WTC11 (cell line): ENCODE data around the gene PROM2. TPM values are rescaled to one million over a fixed set of nuclear protein-coding genes. Genes with fewer than 3 reads are reported as not detected.

Experiments
- ATAC-seq: fragments of 200-7000 bp; cut with Tn5 transposase; 2 replicates; pipeline ENCODE4 v1.10.0; 2021; ENCODE audit warnings: mild to moderate bottlenecking, moderate library complexity
- CTCF ChIA-PET: fragments of 300-600 bp; sonication (Branson Sonifier 250); formaldehyde crosslinking; loops from one replicate; lab custom pipeline; 2021; ENCODE audit warnings: antibody characterized with exemption; lab: Charles Lee
- POLR2A ChIA-PET: fragments of 350-600 bp; sonication (Branson Sonifier 250); formaldehyde crosslinking; loops from one replicate; lab custom pipeline; 2021; ENCODE audit warnings: antibody characterized with exemption; lab: Charles Lee
- DNase-seq: peaks from one replicate; pipeline ENCODE4 v3.0.0; 2021; ENCODE audit warnings: low spot score
- H3K27ac Mint-ChIP-seq: 2 replicates; pipeline ENCODE4 v1.8.0; 2021; ENCODE audit warnings: mixed read lengths
- H3K27me3 Mint-ChIP-seq: 2 replicates; pipeline ENCODE4 v1.8.0; 2021; ENCODE audit warnings: low read depth, mild to moderate bottlenecking, moderate library complexity, mixed read lengths
- H3K36me3 Mint-ChIP-seq: 2 replicates; pipeline ENCODE4 v1.8.0; 2021; ENCODE audit warnings: mixed read lengths
- H3K4me1 Mint-ChIP-seq: 2 replicates; pipeline ENCODE4 v1.8.0; 2022; ENCODE audit warnings: mixed read lengths
- H3K4me3 Mint-ChIP-seq: 2 replicates; pipeline ENCODE4 v1.8.0; 2021; ENCODE audit warnings: mild to moderate bottlenecking, moderate library complexity, mixed read lengths
- H3K9me3 Mint-ChIP-seq: 2 replicates; pipeline ENCODE4 v1.8.0; 2021; ENCODE audit warnings: mixed read lengths
- ARID4B ChIP-seq: sonication (generic); formaldehyde crosslinking; IDR thresholded peaks from 2 replicates; pipeline ENCODE4 v1.8.0; 2023; ENCODE audit warnings: missing genetic modification reagents, mild to moderate bottlenecking, borderline replicate concordance
- ATF1 ChIP-seq: sonication (generic); formaldehyde crosslinking; IDR thresholded peaks from 2 replicates; pipeline ENCODE4 v1.8.1; 2023; ENCODE audit warnings: mild to moderate bottlenecking, moderate library complexity, missing genetic modification reagents
- E2F4 ChIP-seq: sonication (generic); formaldehyde crosslinking; IDR thresholded peaks from 2 replicates; pipeline ENCODE4 v1.8.1; 2022; ENCODE audit warnings: low read depth, mild to moderate bottlenecking, moderate library complexity, missing genetic modification reagents, borderline replicate concordance
- E2F5 ChIP-seq: sonication (generic); formaldehyde crosslinking; IDR thresholded peaks from 2 replicates; pipeline ENCODE4 v1.8.1; 2022; ENCODE audit warnings: mild to moderate bottlenecking, moderate library complexity, missing genetic modification reagents
- ESRRA ChIP-seq: sonication (generic); formaldehyde crosslinking; IDR thresholded peaks from 2 replicates; pipeline ENCODE4 v1.8.1; 2022; ENCODE audit warnings: mild to moderate bottlenecking, missing genetic modification reagents, borderline replicate concordance
- FOXP1 ChIP-seq: sonication (generic); formaldehyde crosslinking; IDR thresholded peaks from 2 replicates; pipeline ENCODE4 v1.8.0; 2022; ENCODE audit warnings: missing genetic modification reagents, mild to moderate bottlenecking, moderate library complexity, borderline replicate concordance
- GRHL2 ChIP-seq: fragments of 250-450 bp; sonication (Bioruptor Pico); IDR thresholded peaks from 2 replicates; pipeline ENCODE4 v1.8.0; 2022; ENCODE audit warnings: mild to moderate bottlenecking, moderate library complexity; ENCODE audit not compliant: insufficient replicate concordance, severe bottlenecking
- IRF1 ChIP-seq: sonication (generic); formaldehyde crosslinking; IDR thresholded peaks from 2 replicates; pipeline ENCODE4 v1.8.0; 2023; ENCODE audit warnings: missing genetic modification reagents
- MYBL2 ChIP-seq: sonication (generic); formaldehyde crosslinking; IDR thresholded peaks from 2 replicates; pipeline ENCODE4 v1.8.1; 2023; ENCODE audit warnings: mild to moderate bottlenecking, moderate library complexity, missing genetic modification reagents
- NR1H2 ChIP-seq: sonication (generic); formaldehyde crosslinking; IDR thresholded peaks from 2 replicates; pipeline ENCODE4 v1.9.0; 2021; ENCODE audit warnings: mild to moderate bottlenecking, moderate library complexity, missing genetic modification reagents
- SMAD4 ChIP-seq: sonication (generic); formaldehyde crosslinking; IDR thresholded peaks from 2 replicates; pipeline ENCODE4 v1.8.0; 2022; ENCODE audit warnings: mild to moderate bottlenecking, missing genetic modification reagents
- TCF7 ChIP-seq: sonication (generic); formaldehyde crosslinking; IDR thresholded peaks from 2 replicates; pipeline ENCODE4 v1.8.0; 2022; ENCODE audit warnings: mild to moderate bottlenecking, low read depth, missing genetic modification reagents, moderate library complexity
- TP53 ChIP-seq: sonication (generic); formaldehyde crosslinking; IDR thresholded peaks from 2 replicates; pipeline ENCODE4 v1.8.1; 2023; ENCODE audit warnings: mild to moderate bottlenecking, missing genetic modification reagents
- USF1 ChIP-seq: sonication (generic); formaldehyde crosslinking; IDR thresholded peaks from 2 replicates; pipeline ENCODE4 v1.8.0; 2022; ENCODE audit warnings: mild to moderate bottlenecking, missing genetic modification reagents
- ZBTB43 ChIP-seq: sonication (generic); formaldehyde crosslinking; IDR thresholded peaks from 2 replicates; pipeline ENCODE4 v1.8.1; 2023; ENCODE audit warnings: mild to moderate bottlenecking, missing genetic modification reagents
- ZNF121 ChIP-seq: sonication (generic); formaldehyde crosslinking; IDR thresholded peaks from 2 replicates; pipeline ENCODE4 v1.8.0; 2023; ENCODE audit warnings: missing genetic modification reagents
- ZNF219 ChIP-seq: sonication (generic); formaldehyde crosslinking; IDR thresholded peaks from 2 replicates; pipeline ENCODE4 v1.8.0; 2023; ENCODE audit warnings: missing genetic modification reagents, mild to moderate bottlenecking, borderline replicate concordance
- ZNF232 ChIP-seq: sonication (generic); formaldehyde crosslinking; IDR thresholded peaks from 2 replicates; pipeline ENCODE4 v1.8.0; 2022; ENCODE audit warnings: mild to moderate bottlenecking, missing genetic modification reagents
- ZNF263 ChIP-seq: sonication (generic); formaldehyde crosslinking; IDR thresholded peaks from 2 replicates; pipeline ENCODE4 v1.8.1; 2022; ENCODE audit warnings: low read depth, mild to moderate bottlenecking, moderate library complexity, missing genetic modification reagents
- ZNF317 ChIP-seq: sonication (generic); formaldehyde crosslinking; IDR thresholded peaks from 2 replicates; pipeline ENCODE4 v1.8.1; 2023; ENCODE audit warnings: low read depth, mild to moderate bottlenecking, moderate library complexity, missing genetic modification reagents, borderline replicate concordance
- ZNF671 ChIP-seq: fragments of 250-450 bp; sonication (Bioruptor Pico); IDR thresholded peaks from 2 replicates; pipeline ENCODE4 v1.8.0; 2021; ENCODE audit warnings: mild to moderate bottlenecking
- total RNA-seq: library from RNA; stranded (reverse); gene quantifications from 3 replicates; pipeline ENCODE4 v1.2.3, GENCODE V29; 2021

PROM2 gene
- total RNA-seq, 1 experiment from 2014 or later: 8.3 TPM

GRCh38 chr2:95232232-95232631 lies 42.0 kb upstream of the PROM2 start:
- Mint-ChIP-seq H3K4me3 (no peak overlapping the region), H3K27me3 (no peaks in the 10 kb centered on the region), H3K4me1 (no peaks in the 10 kb centered on the region), H3K27ac (no peak overlapping the region), H3K9me3 (peaks cover 17% of the 10 kb centered on the region), H3K36me3 (0 out of 2 replicates have a peak, but pooled peaks cover 3% of the 10 kb centered on the region)
- DNase-seq (no peak), ATAC-seq (no peak)
- ChIA-PET POLR2A (no interaction called here), CTCF (interaction anchor here (0.7 to 4.2 kb wide), 44 partner anchors 9 to 760 kb away, joined by 3 to 107 read pairs (median 8); partner anchors contain the start of genes ANKRD36C, KCNIP3, MRPS5 and PROM2)
- no peak for TF ChIP-seq E2F5 (CRISPR knock-in tag)
- TF ChIP-seq ATF1 (CRISPR knock-in tag): no peak
- TF ChIP-seq ZNF232 (CRISPR knock-in tag): no peak

GRCh38 chr2:95234286-95234785 lies 39.9 kb upstream of the PROM2 start:
- peaks cover 7% of the 10 kb centered on the region; the same call in 1 of the 2 replicates for H3K36me3 Mint-ChIP-seq
- H3K4me3 Mint-ChIP-seq: no peak overlapping the region
- H3K4me1 Mint-ChIP-seq: no peaks in the 10 kb centered on the region
- H3K9me3 Mint-ChIP-seq: peaks cover 33% of the 10 kb centered on the region
- CTCF ChIA-PET: interaction anchor here (1.1 to 4.2 kb wide), 2 partner anchors 43 to 53 kb away, joined by 3 to 32 read pairs; no protein-coding TSS in a partner anchor
- no peak for ATAC-seq
- H3K27ac Mint-ChIP-seq: no peak overlapping the region
- DNase-seq: no peak
- TF ChIP-seq ESRRA (CRISPR knock-in tag) (no peak), SMAD4 (CRISPR knock-in tag) (no peak), ZNF263 (no peak), ZNF121 (no peak), TP53 (CRISPR knock-in tag) (no peak), ZBTB43 (CRISPR knock-in tag) (no peak), TCF7 (CRISPR knock-in tag) (no peak)
- H3K27me3 Mint-ChIP-seq: no peaks in the 10 kb centered on the region
- POLR2A ChIA-PET: no interaction called here

- Mint-ChIP-seq H3K9me3 (peaks cover 35% of the 10 kb centered on the region), H3K4me3 (no peak overlapping the region), H3K27me3 (no peaks in the 10 kb centered on the region; the same call in 1 of the 2 replicates), H3K4me1 (no peaks in the 10 kb centered on the region), H3K36me3 (peaks cover 8% of the 10 kb centered on the region; the same call in 1 of the 2 replicates), H3K27ac (no peak overlapping the region)
- DNase-seq (no peak), ATAC-seq (no peak)
- ChIA-PET POLR2A (no interaction called here), CTCF (interaction anchor here (1.1 to 4.2 kb wide), 2 partner anchors 43 to 53 kb away, joined by 3 to 32 read pairs; no protein-coding TSS in a partner anchor)
- TF ChIP-seq USF1 (CRISPR knock-in tag): no peak
- TF ChIP-seq FOXP1 (CRISPR knock-in tag): no peak
- TF ChIP-seq ZNF317 (CRISPR knock-in tag): no peak
- no peak for TF ChIP-seq E2F4 (CRISPR knock-in tag)
- no peak for TF ChIP-seq IRF1
- TF ChIP-seq ZNF671: no peak
- TF ChIP-seq MYBL2 (CRISPR knock-in tag): no peak
- TF ChIP-seq ARID4B (CRISPR knock-in tag): no peak
- TF ChIP-seq NR1H2 (CRISPR knock-in tag): no peak
- no peak for TF ChIP-seq GRHL2 (CRISPR knock-in tag)
- no peak for TF ChIP-seq ATF1 (CRISPR knock-in tag)
- TF ChIP-seq ZNF219 (CRISPR knock-in tag): no peak
These were observed 39.4 kb upstream of the PROM2 start for GRCh38 chr2:95234816-95235215.
